NCI-H526 (cell line): ENCODE measurements around the gene BTBD16.

ENCODE experiments used
- DNase-seq, 2 experiments: peaks; one replicate each; lab custom pipeline; 2025; lab: John Stamatoyannopoulos, UW

The BTBD16 gene

DNA sequence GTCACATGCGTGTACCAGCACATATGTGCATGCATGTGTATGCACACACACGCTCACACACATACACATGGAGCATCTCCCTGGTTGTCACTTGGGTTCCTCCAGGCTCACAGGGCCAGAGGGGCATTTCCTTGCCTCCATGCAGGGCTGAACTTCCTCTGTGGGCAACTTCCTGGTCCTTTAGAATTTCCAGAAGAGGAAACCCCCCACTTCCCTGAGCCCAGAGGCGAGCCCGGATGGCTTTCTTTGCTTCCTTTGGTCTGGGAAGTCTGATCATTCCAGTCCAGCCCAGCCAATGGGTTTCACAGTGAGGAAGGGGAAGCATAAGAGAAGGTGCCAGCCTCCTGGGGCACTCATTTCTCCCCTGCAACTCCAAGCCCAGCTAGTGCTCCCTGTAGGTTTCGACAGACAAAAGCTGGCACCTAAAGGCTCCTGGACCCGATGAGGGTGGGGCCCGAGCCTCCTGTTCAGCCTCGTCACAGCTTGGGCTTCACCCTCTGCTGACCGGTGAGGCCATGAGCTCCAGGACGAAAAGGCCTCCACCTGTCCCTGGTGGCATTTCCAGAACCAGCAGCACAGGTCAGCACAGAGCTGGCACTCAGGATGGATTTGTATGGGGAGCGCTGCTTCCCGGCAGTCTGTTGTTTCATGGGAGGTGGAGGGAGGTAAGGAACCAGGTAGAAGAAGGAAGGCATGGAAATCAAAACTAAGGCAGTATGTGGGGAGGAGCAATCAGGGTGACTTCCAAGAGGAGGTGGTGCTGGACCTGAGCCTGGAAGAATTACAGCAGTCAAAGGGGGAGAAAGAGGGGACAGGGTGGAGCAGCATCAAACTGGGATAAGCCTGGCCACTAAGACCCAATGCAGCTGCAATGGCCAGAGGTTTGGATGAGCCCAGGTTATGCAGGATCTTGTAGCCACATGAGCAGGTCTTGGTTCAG lies 23.7 kb downstream of the BTBD16 start:
- DNase-seq, result no peak

DNA sequence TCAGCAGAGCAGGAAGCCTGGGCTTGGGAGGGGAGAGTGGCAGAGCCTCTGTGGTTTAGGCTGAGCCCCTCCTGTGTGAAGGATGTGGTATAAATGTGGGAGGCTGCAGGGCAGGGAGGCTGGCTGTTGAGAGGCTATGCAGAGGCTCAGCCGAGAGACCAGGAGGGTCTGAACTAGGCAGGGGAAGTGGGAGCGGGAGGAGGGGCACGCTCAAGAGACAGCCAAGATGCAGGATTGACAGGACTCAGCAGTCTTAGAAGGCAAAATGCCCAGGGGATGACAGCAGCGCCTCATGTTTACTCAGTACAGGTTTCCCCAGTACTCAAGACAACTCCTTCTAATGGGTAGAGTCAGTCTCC lies 24.3 kb downstream of the BTBD16 start:
- DNase-seq, result no peak

DNA sequence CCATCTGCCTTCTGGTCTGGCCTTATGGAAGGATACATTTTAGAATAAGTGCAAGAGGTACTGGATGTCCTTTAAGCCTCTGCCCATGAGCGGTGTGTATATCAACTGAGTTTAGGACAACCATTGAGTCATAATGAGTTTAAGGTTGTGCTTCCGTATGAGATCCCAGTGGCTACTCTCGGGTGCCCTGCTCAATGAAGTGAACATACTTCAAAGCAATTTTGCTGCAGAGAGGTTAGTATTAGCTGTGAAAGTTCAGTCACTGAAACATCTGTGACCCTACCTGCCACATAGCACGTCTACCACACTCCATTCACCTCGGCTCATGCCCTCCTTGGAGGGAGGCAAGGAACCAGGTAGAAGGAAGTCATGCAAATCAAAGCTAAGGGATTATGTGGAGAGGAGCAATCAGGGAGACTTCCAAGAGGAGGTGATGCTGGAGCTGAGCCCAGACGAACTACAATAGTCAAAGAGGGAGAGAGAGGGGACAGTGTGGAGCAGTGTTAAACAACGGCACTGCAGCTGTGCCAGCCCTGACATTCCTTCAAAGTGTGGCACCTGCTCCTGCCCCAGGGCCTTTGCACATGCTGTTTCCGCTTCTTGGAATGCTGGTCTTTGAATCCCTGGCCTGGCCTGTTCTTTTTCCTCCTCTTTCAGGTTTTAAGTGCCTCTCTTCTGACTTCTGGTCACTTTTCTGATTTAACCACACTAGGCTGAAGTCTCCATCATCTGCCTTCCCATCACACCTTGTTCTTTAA lies 25.4 kb downstream of the BTBD16 start:
- DNase-seq, result no peak

DNA sequence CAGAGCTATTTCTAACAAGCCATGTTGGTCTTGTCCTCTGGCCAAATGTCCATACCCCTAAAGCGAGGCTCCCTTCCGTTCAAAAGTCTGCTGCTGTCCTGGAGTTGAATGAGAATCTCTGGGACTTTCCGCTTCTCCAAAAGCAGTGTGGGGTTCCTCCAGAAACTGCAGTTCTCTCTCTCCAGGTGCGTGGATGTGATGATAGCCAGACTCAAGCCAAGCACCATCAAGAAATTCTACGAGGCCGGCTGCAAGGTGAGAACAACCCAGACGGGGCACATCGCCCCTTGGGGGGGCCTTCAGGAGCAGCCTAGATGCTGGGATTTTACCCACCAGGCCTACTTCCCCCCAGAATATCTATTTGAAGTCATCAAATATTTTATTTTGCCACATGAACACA lies 26.5 kb downstream of the BTBD16 start:
- no peak for DNase-seq

DNA sequence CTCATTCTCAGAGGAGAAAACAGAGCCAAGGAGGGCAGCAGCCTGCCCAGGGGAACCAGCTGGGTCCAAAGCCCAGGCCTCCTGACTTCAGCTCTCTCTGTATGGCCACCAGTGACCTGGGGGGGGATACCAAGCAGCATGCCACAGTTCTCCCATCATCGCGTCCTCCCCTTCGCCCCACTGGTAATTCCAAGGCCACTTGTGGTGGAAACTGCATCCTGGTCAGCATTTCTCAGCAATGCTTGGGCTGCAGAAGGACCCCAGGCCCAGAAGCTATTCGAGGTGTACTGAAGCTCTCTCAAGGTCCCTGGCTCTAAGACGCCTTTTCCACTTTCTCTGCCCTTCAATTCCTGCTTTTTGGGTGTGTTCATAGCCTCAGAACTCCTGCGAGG lies 27.1 kb downstream of the BTBD16 start:
- no peak for DNase-seq

DNA sequence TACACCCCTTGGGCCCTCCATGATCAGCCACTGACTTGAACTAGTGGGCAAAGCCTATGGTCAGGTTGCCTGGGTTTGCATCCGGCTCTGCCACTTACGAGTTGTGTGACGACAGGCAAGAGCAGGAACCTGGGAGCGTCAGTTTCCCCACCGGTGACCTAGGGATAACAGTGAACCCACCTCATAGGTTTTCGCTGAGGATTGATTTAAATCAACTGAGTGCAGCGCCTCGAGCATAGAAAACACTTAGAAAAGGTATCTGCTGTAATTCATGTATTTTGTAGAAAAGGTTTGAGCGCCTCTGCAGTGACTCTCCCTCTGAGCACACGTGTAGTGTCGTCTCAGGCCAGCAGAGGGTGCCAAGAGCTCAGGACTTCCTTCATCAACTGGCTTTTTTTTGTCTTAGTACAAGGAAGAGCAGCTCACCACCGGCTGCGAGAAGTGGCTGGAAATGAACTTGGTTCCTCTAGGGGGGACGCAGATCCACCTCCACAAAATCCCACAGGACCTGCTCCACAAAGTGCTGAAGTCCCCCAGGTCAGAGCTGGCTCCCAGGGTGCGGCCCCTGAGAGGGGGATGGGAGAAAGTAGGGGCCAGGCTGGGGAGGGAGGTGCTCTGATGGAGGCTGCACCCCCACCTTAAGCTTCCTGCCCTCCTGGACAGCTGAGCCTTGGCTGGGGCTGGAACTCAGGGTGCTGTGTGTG lies 27.7 kb downstream of the BTBD16 start:
- DNase-seq, result peak; percentile 21 to 76

DNA sequence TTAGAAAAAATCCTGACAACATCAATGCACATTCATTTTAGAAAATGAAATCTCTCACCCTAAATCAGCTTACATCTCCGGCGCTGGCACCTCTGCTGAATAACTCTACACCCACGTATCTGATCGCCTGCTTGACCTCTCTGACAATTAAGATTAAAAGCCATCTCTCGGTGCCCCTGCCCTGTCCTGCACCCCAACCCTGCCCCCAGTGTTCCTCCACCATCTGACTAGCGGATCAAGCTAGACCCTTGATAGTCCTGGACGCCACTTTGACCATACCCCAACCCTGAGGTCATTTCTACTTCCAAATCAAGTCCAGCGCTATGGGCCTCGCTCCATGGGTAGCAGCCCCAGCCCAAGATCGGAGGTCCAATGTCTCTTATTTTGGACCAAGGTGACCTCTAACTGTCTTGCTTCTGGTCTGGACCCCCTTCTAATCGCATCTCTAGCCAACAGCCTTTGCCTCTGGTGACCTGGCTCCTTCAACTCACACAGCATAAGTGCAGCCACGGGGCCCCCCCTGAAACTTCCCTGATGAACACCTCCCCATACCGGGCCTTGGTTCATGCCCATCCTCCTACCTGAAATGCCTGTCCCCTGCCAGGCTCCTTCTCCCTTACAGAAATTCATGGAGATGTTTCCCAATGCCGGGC lies 28.5 kb downstream of the BTBD16 start:
- no peak for DNase-seq

DNA sequence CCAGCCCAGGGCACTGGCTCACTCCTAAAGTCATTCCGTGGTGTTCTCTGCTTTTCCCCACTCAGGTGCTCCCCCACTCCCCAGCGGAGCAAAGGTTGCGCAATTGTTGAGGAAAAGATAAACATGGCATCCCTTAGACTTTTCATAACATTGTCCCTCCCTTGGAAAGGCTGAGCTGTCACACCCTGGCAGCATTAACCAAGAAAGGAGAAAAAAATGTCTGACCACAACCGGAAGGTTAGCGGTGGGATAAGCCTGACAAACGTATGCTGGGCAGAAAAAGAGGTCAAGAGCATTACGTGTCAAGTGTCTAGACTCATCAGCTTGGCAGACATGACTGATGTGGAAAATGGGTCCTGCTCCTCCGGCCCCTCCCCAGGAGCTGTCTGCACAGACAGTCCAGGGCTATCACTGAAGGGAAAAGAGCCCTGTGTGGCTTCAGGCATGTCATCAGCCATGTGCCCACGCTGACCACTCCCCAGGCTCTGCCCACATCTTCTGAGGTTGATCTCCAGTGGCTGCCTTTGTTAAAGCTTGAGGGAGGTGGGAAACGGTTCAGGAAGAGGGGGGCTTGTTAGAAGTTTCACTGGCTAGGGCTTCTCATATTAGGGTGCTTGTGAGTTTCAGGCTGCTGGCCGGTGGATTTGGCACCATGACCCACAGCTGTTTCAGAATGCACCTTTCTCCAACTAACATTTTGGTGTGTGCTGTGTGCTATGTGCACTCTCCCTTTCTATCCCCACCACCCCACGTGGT lies 30.1 kb downstream of the BTBD16 start:
- no peak for DNase-seq

DNA sequence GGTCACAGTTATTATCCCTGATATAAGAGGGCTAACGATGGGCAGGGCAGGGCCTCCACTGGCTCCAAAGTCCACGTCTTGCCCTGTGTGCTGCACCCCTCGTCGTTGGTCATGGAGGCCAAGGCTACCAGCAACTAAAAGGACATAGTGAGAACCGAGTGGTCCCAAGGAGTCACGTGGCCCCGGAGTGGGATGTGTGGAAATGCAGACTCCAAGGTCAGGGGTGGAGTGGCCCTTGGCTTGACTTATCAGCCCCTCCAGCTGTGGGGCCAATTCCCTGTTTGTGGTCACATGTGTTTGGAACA lies 30.7 kb downstream of the BTBD16 start:
- DNase-seq, result no peak

DNA sequence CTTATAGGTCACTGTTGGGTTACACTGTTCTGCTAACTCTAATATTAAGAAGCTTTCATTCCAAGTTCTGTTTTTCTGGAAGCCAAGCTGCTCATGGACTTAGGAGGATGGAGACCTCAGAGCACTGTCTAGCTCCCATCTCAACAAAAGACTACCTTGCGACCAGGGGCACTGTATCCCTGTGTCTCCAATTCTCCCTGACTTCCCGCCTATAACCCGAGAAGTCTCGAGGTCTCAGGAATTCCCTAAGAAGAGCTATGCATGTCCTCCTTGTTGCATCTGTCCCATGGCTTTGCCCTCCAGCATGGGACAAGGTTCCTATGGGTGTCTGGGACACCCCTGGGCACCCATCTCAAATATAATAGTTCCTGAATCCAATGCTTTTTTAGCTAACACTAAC lies 31.2 kb downstream of the BTBD16 start:
- DNase-seq, result no peak

DNA sequence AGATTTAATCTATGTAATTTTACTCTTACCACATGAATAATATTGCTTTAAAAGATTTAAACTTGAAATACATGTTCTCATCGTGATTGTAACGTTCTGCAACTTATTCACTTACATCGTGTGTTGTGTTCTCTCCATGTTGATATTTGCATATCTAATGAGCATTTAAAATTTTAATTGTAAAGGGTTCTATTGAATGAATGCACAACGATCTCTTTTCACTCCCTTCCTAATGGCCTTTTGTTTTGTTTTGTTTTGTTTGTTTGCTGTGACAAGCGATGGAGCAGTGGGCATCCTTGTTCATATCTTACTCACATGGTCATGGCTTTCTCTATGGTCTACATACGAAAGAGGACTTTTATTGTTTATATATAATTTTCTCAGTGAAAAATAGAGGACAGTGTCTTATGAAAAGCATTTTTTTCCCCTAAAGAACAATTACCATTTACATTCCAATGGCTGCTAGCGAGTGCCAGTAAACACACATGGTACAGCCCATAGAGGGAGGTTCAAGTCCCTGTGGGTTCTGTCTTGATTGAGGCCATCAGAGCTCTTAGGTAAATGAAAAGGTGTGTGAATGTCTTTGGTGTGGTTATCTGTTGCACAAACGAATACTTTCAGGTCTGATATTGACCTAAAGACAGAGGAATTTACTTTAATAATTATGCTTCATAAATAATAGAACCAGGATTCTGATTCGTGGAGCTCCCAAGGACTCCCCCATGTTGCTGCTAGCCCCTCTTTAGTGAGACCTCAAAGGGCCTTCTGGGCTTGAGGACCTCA lies 32.4 kb downstream of the BTBD16 start:
- no peak for DNase-seq

DNA sequence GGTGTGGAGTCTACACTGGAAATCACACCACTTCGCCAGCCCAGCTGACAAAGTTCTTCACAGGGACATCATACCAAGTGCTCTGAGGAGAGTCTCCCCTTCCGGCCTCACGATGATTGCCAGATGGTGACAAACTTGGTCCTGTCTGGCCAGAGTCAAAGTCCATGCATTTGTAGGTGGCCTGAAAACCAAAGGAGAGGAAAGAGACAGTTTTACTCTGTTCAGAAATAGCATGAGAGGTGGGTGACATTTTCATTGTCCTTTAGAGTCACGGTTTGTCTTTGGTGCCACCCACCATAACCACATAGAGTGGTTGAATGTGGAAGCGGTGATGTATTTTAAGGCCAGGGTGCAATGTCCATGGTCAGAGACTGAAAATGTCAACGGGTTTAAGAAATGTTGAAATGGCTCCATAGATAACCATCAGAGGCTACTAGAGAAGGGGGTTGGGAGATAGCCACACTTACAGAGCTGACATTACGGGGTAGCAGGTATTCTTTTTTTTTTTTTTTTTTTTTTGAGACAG lies 33.0 kb downstream of the BTBD16 start:
- DNase-seq, result no peak

DNA sequence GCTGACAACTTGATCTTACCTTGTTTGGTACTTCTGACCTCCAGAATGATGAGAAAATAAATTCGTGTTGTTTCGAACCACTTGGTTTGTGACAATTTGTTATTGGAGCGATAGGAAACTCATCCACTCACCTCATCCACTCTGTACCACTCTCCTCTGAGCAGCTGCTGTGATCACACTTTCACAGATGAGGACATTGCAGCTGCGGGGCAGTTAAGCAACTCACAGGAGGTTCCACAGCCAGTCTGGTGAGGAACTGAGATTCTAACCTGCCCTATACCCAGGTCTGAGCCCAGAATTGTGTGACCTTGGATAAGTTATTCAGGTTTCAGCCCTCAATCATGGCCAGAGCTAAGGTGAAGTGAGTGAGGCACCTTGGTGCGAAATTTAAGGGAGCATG lies 35.2 kb downstream of the BTBD16 start:
- DNase-seq, result no peak

DNA sequence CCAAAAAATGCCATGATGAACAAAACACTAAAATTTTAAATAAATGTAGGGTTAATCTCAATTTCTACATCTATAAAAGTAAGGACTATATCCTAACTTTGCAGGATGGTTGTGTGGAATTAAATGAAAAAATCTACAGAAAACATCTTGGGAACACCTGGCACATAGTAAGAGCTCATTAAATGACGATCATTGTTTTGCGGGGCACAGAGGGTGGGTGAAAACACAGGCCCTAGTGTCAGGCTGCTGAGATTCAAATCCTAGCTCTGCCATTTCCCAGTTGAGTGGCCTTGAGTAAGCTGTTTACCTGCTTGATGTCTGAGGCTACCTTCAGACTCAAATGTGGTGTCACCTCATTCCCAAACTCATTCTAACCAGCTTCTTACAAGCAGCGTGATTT lies 35.6 kb downstream of the BTBD16 start:
- no peak for DNase-seq

DNA sequence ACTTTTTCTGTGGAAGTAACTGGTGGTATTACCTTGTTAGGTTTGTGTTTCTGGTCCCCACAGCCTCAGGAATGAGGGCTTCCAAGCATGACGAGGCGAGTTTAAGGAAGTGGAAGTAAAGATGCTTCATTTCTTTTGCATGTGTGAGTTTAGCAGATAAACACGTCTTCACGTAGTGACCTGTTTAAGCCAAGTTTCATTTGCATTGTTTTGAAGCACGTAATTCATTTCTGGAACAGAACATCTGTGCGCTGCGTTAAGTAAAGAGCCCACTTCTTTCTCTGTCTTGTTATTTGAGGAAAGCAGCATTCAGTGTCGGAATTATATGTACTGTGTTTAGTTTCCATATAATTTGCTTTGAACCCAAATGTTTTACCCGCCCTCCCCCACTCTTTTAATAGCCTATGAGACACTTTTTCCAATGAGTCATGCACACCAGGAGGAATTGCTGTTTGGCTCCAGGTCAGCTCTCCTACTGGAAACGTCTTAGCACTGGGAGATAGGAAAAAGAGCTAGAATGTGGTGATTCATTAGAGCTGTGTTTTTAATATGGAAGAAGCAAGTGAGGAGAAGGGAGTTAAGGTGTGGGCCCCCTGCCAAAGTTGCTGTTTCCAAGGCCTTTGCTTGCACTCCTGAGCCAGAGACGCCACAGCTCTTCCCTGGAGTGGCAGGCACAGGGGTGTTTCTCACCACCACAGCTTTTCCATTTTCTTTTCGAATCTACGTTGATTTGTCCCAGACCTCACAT lies 36.7 kb downstream of the BTBD16 start:
- no peak for DNase-seq

DNA sequence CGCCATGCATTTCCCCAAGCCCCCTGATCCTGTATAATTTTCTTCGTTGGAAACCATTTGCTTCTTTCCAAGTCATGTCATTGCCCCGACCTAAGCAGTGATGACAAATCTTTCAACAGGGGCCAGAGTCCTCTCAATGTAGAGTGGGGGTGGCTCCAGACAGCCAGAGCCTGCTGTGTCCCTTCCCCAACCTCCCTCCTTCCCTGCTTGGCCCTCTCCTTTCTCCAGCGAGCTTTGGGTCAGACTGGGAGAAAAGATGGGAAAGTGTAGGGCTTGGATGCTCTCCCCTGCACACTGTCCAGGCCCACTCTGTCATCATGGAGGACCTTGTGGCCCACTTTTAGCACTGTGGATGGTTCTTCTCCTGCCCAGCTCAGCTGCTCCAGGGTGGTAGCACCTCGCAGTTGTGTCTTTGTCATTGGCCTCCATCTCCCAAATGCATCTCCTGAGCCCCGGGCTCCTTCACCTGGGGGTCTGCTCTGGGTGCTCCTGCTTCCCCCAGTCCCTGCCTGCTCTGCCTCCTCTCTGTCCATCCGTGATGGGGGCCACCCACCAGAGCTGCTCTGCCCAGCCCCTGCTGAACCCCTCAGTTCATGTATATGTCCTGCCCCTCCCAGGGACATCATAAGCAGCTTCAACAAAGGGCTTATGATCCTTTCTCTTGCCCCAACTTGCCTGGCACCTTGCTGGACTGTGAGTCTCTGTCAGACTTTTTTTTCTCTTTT lies 37.5 kb downstream of the BTBD16 start:
- no peak for DNase-seq

DNA sequence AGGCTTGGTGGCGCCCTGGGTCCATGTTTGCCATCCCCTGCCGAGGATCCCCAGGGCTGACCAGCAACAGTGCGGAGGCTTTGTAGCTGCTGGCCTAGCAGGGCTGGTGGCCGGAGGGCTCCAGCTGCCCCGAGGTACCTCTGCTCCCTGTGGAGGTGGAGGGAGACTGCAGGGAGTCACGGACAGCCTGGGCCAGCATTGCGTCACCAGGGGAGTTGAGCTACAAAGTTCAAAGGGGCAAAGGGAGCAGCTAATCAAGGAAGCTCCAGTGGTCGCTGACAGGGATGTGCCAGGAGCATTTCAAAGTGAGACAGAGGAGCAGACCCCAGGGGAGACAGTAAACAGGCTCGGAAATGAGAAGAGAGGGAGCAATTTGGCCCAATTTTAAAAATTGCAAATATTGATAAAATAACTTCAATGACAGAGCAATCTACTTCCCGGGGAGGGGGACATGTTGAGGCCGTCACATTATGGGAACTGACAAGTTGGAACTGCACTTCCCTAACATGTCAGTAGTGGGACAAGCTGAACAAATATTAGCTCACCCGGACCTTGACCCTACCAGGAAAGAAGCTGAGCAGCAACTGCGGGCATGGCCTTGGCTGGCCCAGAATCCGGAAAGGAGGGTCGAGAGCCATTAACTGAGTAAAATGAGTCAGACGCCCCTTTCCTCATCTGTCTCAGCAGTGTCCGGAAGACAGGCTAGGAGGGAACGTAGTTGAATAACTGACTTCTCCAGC lies 39.4 kb downstream of the BTBD16 start:
- peak; percentile 6 to 36 for DNase-seq

DNA sequence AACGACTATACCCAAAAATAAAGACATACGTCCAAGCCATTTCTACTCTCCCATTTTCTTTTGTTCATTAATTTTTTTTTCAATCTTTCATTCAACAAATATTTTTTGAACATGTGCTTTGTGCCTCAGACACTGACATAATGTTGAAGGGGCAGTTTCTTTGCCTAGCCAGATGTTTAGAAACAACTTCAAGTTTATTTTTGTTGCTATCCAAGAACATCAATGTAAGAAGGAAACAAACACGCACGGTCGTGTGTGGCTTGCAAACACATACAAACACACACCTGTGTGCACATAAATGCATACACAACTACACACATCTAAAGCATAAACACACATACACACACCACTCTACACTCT lies 39.9 kb downstream of the BTBD16 start:
- no peak for DNase-seq

DNA sequence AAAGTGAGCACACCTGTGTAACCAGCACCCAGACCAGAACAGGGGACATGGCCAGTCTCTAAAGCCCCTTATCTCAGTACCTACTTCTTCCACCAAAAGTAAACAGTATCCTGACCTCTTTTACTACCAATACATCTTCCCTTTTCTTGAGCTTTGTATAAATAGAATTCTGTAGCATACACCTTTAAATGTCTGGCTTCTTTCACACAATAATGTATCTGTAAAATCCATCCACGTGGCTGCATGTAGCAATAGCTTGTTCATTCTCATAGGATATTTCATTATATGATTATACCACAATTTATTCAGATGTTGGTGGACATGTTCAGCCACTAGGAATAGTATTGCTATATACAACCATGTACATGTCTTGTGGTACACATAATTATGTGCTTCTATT lies 40.6 kb downstream of the BTBD16 start:
- DNase-seq, result no peak
